NCI-H1105 treated with DMSO at 0.1 percent for 48 hours (cell line): Measurements from ENCODE around the gene STX11.

Experiments used
- DNase-seq: peaks from one replicate; lab custom pipeline; 2025; lab: John Stamatoyannopoulos, UW

The STX11 gene

GRCh38 chr6:144215402-144215931 is 65.2 kb downstream of the STX11 start:
- DNase-seq, result no peak

DNA sequence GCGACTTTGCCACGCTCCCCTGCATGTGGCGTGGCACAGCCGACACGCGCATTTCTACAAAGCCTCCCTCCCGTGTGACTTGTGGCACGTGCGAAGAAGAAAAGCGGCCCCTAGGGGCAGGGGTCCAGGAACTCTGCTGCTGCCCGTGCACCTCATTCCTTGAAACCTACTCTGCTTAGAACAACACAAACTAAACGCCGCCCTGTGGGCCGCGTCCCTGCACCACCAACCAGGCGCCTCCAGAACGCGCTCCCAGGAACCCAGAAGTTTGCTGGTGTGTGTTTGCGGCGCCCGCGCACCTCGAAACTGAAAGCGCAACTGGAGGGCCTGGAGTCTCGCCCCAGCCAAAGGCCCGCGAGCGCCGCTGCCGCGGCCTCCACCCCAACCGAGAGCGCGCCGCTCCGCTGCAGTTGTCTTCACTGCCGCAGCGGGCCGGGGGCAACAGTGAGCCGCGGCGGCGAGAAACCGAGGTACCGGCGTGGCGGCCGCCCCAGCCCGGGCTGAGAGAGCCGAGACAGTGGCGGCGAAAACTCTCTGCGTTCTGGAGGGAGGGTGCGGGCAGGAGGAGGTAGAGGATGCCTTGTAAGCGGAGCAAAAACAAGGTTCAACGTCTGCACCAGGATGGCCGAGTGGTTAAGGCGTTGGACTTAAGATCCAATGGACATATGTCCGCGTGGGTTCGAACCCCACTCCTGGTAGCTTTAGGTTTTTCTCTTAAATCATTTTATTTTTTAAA is 65.8 kb downstream of the STX11 start:
- peak; percentile 92 for DNase-seq

DNA sequence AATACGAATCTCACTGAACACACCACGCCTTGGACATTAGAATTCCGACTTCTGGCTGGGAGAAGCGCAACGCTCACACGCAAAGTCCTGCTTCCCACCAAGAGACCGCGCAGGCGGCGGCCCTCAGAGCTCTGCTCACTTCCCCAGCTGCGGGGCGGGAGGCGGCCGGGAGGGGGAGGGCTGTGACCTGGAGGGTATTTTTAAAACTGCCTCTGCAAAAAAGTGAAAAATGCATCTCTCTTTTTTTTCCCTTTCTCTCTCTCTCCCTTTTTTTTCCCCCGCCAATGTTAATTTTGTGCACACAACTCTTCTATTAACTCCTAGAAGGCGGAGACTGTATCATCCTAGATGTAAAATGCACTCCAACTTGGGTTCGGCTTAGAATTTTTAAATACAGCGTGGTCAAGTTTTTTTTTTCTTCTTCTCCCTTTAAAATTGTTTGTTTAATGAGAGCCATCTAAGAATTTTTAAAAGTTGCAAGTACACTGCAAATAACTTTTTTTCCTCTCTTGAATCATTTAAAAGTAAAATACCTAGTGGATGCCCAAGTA is 66.4 kb downstream of the STX11 start:
- no peak for DNase-seq

GRCh38 chr6:144217264-144217663 is 66.9 kb downstream of the STX11 start:
- DNase-seq, result no peak

- DNase-seq, result no peak
Observed at GRCh38 chr6:144217797-144218196, 67.5 kb downstream of the STX11 start.

GRCh38 chr6:144219056-144219685 is 68.9 kb downstream of the STX11 start:
- DNase-seq, result peak; percentile 55

DNA sequence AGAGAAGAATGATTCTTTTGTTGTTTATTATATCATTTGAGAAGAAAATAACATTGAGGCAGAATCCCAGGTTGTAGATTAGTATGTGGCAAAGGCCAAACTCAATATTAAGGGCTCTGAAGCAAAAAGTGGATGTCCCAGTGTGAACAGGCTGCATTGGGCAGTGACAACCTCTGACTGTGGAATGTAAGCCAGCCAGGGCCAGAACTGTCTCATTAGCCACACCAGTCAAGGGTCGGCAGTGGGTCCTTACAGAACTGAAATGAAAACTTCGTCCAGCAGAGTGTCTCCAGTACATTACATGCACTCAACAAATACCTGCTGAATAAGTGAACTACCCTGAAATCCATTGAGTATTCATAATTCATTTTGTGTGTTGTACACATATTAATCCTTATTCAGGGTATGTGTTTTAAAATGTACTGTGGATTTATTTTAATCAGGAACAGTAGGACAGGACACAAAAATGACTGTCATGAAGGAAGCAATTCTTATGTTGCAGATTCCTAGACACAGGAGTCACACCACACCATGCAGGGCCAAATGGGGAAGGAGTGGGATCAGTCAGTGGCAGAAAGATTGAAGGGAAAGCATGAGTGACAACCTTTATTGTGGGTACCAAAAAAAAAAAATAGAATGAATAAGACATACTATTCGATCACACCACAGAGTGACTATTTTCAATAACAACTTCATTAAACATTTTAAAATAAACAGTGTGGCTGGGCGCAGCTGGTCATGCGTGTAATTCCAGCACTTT is 69.9 kb downstream of the STX11 start:
- no peak for DNase-seq

- DNase-seq, result no peak
Observed at GRCh38 chr6:144223686-144224085, 73.4 kb downstream of the STX11 start.

GRCh38 chr6:144231721-144232120 is 81.4 kb downstream of the STX11 start:
- no peak for DNase-seq

DNA sequence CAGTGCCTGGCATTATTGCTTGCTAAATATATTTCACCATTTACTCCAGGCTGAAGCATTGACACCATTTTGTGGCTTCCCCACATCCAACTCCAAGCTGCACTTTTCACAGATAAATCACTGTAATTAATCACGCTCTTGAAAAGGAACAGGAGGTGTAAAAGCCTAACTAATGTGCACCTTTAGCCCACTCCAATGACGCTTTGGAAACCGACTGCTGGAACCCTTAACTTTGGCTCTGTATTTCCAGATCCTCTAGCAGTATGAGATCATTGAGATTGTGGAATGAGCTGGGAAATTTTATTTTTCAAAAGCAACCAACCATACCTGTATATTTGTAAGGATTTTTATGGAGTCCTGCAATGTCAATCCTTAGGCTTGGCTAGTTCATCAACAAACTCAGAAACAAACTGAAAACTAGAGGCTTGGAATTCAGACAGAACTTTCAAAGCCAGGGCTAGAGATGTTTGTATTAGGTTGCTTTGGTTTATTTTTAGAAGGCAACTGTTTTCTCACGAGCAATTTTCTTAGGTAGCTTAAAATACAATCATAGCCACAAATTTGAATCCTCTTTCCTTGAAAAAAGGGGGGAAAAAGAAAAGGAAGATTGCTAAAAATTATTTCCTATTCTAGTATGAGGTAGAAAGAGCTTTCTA is 82.0 kb downstream of the STX11 start:
- DNase-seq, result no peak

GRCh38 chr6:144232832-144233230 is 82.5 kb downstream of the STX11 start:
- no peak for DNase-seq

DNA sequence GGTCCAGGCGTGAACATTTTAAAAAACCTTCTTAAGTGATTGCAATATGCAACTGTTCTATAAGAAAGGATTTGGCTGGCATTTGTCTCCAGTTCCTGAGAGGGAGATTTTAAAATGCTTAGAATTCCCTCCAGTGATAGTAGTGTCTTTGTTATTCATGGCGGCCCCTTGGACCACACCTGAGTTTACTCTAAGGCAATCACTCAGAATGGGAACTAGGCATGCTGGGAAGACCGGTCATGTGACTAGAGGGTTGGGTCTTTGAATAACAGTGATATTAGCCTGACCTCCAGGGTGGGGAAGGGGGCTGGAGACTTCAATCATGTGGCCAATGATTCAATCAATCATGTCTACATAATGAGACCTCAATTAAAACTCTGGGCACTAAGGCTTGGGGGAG is 84.1 kb downstream of the STX11 start:
- DNase-seq, result no peak

GRCh38 chr6:144234935-144235334 is 84.6 kb downstream of the STX11 start:
- DNase-seq, result no peak
